Measurements from ENCODE around the gene SNAPIN. TPM values are rescaled to one million over a fixed set of nuclear protein-coding genes. Genes with fewer than 3 reads are reported as not detected.

Gene SNAPIN
- total and polyA plus RNA-seq, 9 of the 15 experiments (the other 6 are each of a cell fraction or from before 2014, with no cell fraction given) = 11.2 to 43.9 (median 32.3) TPM

DNA sequence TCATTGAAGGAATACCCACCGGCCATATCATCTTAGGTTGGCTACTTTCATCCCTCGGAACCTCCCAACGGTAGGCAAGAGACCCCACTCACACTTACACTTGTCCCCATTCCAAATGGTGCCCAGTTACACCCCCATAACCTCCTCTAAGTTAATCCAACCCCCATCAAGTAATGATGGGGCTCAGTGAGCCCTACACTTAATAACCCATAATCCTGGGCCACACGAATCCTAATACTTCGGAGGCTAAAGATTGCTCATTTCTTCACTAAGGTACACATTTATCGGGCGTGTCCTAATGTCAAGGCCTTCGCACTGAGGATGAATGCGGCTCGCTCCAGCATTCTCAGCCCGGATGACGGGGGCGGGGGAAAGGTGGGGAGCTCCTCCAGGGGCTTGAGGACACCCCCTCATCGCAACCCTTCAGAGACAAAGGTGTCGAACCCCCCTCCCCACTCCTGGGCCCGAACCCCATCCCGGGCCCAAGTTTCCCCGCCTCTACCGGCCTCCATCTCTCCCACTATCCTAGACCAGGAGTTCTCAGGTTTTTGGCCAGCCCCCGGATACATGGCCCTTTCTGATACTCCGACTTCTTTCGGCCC lies 11.9 kb downstream of the SNAPIN start (continued):
- TF ChIP-seq, protein P1, sequence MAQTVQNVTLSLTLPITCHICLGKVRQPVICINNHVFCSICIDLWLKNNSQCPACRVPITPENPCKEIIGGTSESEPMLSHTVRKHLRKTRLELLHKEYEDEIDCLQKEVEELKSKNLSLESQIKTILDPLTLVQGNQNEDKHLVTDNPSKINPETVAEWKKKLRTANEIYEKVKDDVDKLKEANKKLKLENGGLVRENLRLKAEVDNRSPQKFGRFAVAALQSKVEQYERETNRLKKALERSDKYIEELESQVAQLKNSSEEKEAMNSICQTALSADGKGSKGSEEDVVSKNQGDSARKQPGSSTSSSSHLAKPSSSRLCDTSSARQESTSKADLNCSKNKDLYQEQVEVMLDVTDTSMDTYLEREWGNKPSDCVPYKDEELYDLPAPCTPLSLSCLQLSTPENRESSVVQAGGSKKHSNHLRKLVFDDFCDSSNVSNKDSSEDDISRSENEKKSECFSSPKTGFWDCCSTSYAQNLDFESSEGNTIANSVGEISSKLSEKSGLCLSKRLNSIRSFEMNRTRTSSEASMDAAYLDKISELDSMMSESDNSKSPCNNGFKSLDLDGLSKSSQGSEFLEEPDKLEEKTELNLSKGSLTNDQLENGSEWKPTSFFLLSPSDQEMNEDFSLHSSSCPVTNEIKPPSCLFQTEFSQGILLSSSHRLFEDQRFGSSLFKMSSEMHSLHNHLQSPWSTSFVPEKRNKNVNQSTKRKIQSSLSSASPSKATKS (CRISPR knock-in tag; IDR thresholded peaks at IDR 0.05) = no peak
- TF ChIP-seq BDP1 (IDR thresholded peaks at IDR 0.05; ENCODE audit: insufficient read depth, insufficient read length) = no peak
- TF ChIP-seq, protein P2, sequence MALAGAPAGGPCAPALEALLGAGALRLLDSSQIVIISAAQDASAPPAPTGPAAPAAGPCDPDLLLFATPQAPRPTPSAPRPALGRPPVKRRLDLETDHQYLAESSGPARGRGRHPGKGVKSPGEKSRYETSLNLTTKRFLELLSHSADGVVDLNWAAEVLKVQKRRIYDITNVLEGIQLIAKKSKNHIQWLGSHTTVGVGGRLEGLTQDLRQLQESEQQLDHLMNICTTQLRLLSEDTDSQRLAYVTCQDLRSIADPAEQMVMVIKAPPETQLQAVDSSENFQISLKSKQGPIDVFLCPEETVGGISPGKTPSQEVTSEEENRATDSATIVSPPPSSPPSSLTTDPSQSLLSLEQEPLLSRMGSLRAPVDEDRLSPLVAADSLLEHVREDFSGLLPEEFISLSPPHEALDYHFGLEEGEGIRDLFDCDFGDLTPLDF (CRISPR knock-in tag; IDR thresholded peaks at IDR 0.05) = peak; percentile 14; the same call in 1 of the 2 replicates
- TF ChIP-seq, protein P3, sequence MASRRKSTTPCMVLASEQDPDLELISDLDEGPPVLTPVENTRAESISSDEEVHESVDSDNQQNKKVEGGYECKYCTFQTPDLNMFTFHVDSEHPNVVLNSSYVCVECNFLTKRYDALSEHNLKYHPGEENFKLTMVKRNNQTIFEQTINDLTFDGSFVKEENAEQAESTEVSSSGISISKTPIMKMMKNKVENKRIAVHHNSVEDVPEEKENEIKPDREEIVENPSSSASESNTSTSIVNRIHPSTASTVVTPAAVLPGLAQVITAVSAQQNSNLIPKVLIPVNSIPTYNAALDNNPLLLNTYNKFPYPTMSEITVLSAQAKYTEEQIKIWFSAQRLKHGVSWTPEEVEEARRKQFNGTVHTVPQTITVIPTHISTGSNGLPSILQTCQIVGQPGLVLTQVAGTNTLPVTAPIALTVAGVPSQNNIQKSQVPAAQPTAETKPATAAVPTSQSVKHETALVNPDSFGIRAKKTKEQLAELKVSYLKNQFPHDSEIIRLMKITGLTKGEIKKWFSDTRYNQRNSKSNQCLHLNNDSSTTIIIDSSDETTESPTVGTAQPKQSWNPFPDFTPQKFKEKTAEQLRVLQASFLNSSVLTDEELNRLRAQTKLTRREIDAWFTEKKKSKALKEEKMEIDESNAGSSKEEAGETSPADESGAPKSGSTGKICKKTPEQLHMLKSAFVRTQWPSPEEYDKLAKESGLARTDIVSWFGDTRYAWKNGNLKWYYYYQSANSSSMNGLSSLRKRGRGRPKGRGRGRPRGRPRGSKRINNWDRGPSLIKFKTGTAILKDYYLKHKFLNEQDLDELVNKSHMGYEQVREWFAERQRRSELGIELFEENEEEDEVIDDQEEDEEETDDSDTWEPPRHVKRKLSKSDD (conservative IDR thresholded peaks at IDR 0.05; ENCODE audit: low read length) = no peak
- TF ChIP-seq, protein P4, sequence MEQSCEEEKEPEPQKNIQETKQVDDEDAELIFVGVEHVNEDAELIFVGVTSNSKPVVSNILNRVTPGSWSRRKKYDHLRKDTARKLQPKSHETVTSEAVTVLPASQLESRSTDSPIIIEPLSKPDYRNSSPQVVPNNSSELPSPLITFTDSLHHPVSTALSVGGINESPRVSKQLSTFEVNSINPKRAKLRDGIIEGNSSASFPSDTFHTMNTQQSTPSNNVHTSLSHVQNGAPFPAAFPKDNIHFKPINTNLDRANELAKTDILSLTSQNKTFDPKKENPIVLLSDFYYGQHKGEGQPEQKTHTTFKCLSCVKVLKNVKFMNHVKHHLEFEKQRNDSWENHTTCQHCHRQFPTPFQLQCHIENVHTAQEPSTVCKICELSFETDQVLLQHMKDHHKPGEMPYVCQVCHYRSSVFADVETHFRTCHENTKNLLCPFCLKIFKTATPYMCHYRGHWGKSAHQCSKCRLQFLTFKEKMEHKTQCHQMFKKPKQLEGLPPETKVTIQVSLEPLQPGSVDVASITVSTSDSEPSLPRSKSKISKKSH (CRISPR knock-in tag; IDR thresholded peaks at IDR 0.05) = no peak
- no peak for TF ChIP-seq NRF1 (conservative IDR thresholded peaks at IDR 0.05 in 1 of 2, IDR thresholded peaks at IDR 0.05 in 1 of 2)
- TF ChIP-seq HDGF (IDR thresholded peaks at IDR 0.05) = no peak
- TF ChIP-seq TAL1 (IDR thresholded peaks at IDR 0.05) = no peak
- TF ChIP-seq, protein P5, sequence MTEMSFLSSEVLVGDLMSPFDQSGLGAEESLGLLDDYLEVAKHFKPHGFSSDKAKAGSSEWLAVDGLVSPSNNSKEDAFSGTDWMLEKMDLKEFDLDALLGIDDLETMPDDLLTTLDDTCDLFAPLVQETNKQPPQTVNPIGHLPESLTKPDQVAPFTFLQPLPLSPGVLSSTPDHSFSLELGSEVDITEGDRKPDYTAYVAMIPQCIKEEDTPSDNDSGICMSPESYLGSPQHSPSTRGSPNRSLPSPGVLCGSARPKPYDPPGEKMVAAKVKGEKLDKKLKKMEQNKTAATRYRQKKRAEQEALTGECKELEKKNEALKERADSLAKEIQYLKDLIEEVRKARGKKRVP (CRISPR knock-in tag; IDR thresholded peaks at IDR 0.05) = no peak
- TF ChIP-seq ARHGAP35 (IDR thresholded peaks at IDR 0.05; ENCODE audit: partially characterized antibody) = no peak
- no peak; the same call in 1 of the 2 replicates for TF ChIP-seq PHF8 (IDR thresholded peaks at IDR 0.05; ENCODE audit: borderline replicate concordance, low read length)
- no peak for TF ChIP-seq CTBP1 (IDR thresholded peaks at IDR 0.05; ENCODE audit: borderline replicate concordance)
- TF ChIP-seq EP300 (IDR thresholded peaks at IDR 0.05; ENCODE audit: low read length) = no peak
- no peak for TF ChIP-seq CXXC5 (CRISPR knock-in tag; IDR thresholded peaks at IDR 0.05)
- no peak for TF ChIP-seq SP1 (CRISPR knock-in tag; IDR thresholded peaks at IDR 0.05)
- no peak for TF ChIP-seq PTBP1 (IDR thresholded peaks at IDR 0.05; ENCODE audit: low read depth, low read length)
- no peak; a peak in 1 of 4 replicates for TF ChIP-seq HDAC1 (IDR thresholded peaks at IDR 0.05)
- no peak for TF ChIP-seq ZNF3 (CRISPR knock-in tag; IDR thresholded peaks at IDR 0.05)
- TF ChIP-seq, protein P6, sequence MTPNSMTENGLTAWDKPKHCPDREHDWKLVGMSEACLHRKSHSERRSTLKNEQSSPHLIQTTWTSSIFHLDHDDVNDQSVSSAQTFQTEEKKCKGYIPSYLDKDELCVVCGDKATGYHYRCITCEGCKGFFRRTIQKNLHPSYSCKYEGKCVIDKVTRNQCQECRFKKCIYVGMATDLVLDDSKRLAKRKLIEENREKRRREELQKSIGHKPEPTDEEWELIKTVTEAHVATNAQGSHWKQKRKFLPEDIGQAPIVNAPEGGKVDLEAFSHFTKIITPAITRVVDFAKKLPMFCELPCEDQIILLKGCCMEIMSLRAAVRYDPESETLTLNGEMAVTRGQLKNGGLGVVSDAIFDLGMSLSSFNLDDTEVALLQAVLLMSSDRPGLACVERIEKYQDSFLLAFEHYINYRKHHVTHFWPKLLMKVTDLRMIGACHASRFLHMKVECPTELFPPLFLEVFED (CRISPR knock-in tag; conservative IDR thresholded peaks at IDR 0.05) = no peak

Measured in K562 (cell line).